SU-DHL-6 (cell line): ENCODE results near the gene LYZL6.

Experiments used
- CTCF ChIP-seq: fragments of 200-600 bp; sonication (generic); IDR thresholded peaks from one replicate; pipeline ENCODE4 v1.5.1; 2017; ENCODE audit warnings: antibody characterized with exemption, mild to moderate bottlenecking, low read length, moderate library complexity; ENCODE audit not compliant: insufficient read depth, poor library complexity, severe bottlenecking
- EZH2phosphoT487 ChIP-seq: fragments of 200-600 bp; sonication (generic), shearing (Covaris generic); conservative IDR thresholded peaks from 2 replicates; pipeline ENCODE4 v1.6.1; 2018; ENCODE audit warnings: mild to moderate bottlenecking, antibody characterized with exemption, low read length, moderate library complexity, mixed read lengths

GRCh38 chr17:35943537-35943936 is at the start of gene LYZL6:
- TF ChIP-seq CTCF (no peak), EZH2phosphoT487 (no peak)
